Measurements from ENCODE around the gene CRADD.

Gene CRADD

GRCh38 chr12:93819050-93819491 is 141.9 kb downstream of the CRADD start:
- DNase-seq = no peak

DNA sequence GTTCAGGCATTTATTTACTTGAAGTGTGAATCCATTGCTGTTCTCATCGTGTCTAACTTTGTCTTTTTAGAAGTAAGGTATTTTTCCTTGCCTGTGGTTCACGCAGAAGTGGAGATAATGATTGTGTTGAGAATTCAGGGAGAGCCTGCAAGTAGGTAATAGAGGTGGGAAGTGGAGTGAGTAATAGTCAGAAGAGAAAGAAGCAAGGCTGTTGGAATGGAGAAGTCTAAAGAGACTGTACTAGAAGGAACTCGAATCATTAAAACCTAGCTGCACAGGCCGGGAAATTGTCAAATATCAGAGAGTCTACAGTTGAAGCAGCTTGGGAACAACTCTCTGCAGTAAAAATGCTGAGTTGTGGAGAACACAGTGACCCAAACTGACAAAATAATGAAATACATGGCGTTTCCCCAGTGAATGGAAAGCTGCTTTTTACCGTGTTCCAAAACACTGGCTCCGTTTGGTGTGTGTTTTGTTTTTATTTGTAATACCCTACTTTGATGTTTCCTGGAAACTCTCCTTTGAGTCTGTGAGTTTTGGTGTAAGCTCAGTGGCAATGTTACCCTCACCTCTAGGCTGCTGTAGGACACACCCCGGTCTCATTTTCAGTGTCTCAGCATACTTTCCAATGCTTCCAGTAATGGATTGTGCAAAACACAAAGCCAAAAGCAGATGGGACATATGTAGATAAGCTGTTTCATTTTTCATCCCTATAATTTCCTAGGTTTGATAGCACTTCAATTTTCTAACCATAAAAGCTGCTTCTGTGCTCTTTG is 146.6 kb downstream of the CRADD start:
- DNase-seq = no peak

DNA sequence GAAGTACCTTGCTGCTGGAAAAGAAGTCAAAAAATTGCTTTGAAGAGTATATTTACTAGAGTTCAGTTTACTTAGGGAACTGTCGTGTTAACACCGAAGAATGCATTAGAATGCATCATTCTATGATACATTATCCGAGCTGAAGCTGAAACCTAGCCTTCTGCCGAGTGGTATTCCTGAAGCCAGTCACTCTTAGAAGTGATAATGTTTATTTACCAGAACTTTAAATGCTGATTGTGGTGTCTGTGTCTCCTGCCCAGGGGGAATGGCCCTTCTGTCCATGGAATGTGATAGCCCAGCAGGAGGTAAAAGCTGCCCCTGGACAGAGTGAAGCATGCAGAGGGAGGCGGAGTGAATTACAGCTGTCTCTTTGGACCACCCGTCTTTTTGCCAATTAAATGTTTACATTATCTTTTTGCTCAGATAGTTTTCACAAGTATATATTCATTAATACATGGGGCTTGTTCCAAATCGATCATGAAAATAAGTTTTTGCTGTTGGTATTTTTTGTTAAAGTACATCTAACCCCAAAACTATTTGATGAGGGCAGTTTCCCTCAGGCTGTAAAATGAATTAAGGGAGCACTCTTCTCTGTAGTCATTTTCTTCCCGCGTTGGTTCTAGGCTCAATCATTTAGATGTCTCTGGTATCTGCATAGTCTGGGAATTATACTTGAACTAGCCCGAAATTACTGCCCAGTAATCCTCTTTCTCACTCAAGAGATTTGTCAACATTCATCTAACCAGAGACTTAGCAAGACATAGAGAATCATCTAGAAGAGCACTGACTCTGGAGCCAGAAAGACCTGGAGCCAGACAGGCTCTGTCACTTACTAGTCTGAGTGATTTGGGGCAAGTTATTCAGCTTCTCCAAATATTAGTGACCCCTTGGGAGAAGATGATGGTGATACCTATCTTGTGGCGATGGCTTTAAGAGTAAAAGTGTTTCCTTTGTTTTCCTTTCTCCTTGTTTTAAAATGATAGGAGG is 147.6 kb downstream of the CRADD start:
- DNase-seq = no peak

DNA sequence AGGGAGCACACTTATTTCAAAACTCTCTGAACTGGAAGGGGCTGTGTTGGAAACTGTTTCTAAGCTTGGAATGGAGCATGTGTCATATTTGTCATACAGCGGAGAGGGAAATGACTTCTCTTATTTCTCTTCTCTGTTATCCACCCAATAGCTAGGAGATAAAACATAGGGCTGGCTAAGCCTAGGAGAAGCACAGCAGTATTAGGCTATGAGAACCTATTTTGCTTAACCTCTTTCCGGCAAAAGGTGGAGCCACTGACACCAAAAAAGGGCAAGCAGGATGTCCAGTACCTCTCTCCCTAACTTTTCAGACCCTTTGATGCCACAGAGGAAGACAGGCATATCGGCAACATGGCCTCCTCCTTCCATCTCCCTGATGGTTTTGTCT is 148.3 kb downstream of the CRADD start:
- DNase-seq = no peak

GRCh38 chr12:93825931-93826555 is 148.9 kb downstream of the CRADD start:
- no peak for DNase-seq

DNA sequence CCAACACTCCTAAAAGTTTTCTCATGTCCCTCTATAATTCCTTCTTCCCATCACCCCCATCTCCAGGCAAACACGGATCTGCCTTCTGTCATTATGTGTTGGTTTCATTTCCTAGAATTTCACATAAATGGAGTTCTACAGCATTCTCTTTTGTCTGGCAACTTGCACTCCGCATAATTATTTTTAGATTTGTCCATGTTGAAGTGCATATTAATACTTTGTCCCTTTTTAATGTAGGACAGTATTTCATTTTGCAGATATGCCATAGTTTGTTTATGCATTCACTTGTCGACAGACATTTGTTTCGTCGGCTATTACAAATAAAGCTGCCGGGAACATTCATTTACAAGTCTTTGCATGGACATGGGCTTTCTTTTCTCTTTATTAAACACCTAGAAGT is 150.0 kb downstream of the CRADD start:
- no peak for DNase-seq

- no peak for DNase-seq
Measured at GRCh38 chr12:93827669-93828068, 150.5 kb downstream of the CRADD start.

GRCh38 chr12:93829016-93829415 is 151.8 kb downstream of the CRADD start:
- no peak for DNase-seq

GRCh38 chr12:93831374-93831773 is 154.2 kb downstream of the CRADD start:
- no peak for DNase-seq

DNA sequence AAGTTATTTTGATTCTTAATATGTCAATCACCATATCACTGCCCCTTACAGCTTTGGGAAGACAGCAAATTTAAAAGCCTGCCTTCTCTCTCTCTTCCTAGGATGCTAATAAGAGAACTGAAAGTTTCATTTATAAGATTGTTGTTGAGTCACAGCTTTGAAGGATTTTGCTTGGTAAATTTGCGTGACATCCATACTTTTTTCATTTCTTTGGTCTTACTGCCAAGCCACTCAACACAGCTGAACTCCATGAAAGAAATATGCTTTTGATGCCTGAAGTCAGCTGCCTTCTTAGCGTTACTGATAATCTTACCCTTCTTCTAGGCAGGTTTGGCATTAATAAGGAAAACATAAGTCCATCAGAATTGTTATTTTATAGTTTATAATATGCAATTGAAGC is 155.0 kb downstream of the CRADD start:
- no peak for DNase-seq

GRCh38 chr12:93833946-93834345 is 156.8 kb downstream of the CRADD start:
- no peak for DNase-seq

DNA sequence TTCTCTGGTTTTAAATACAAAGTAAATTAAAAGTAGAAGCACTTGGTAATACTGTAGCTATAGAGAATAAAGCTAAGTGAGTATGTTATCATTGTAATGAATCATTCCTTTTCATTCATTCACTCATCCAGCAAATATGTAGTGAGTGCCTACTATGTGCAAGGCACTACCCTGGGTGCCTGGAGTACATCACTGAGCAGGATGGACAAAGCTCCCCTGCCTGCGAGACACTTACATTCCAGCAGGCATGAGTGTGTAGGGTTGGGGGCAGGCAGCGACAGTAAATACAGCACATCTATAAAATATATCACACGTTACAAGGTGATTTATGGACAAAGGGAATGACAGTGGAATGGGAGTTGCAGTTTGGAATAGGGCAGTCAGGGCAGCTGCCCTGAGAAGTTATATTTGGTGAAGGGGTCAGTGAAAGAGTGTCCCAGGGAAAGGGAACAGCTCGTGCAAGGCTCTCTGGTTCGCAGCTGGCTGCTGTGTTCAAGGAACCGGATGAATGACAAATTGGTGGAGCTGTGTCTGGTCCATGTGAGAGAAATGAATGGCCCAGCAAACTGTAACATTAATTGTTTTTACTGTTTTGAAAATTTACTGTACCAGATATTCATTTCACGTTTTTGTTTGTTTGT is 159.6 kb downstream of the CRADD start:
- no peak for DNase-seq

DNA sequence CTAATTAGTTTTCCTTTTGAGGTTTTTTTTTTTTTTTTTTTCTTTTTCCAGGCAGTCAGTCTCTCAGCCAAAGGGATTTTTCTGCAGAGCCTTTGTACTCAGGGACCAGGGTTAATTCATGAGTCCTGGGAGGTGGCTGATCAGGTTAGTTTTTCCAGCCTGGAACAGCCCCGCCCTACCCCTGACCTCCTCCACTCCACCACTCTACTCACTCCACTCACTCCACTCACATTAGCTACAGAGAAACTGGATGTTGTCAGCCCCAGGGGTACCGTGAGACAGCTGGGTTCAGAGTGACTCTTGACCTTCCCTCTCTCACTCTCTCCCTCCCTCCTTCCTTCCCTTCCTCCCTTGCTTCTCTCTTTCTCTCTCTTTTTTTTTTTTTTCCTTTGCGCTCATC is 161.0 kb downstream of the CRADD start:
- DNase-seq = no peak

DNA sequence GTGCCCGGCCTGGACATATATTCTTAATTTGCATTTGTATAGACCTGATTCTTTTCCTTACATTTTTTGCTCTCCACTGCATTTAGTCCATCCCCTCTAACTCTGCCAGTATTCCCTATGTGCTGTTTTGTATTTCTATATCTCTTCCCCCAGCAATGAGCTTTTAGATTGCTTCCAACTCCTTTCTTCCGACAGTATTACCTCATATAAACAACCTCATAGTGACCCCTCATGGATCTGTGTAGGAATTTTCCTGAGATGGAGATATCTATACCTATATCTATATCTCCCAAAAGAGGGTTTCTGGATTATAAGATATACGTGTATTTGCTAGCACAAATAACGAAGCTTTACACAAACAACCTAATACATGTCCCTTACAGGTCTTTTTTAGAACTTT is 161.9 kb downstream of the CRADD start:
- DNase-seq = no peak

GRCh38 chr12:93841671-93842070 is 164.5 kb downstream of the CRADD start:
- no peak for DNase-seq

- no peak for DNase-seq
Measured at GRCh38 chr12:93844164-93844784, 167.1 kb downstream of the CRADD start.

GRCh38 chr12:93846936-93847516 is 169.9 kb downstream of the CRADD start:
- DNase-seq = no peak

- no peak for DNase-seq
Measured at GRCh38 chr12:93847517-93848474, 170.6 kb downstream of the CRADD start.

DNA sequence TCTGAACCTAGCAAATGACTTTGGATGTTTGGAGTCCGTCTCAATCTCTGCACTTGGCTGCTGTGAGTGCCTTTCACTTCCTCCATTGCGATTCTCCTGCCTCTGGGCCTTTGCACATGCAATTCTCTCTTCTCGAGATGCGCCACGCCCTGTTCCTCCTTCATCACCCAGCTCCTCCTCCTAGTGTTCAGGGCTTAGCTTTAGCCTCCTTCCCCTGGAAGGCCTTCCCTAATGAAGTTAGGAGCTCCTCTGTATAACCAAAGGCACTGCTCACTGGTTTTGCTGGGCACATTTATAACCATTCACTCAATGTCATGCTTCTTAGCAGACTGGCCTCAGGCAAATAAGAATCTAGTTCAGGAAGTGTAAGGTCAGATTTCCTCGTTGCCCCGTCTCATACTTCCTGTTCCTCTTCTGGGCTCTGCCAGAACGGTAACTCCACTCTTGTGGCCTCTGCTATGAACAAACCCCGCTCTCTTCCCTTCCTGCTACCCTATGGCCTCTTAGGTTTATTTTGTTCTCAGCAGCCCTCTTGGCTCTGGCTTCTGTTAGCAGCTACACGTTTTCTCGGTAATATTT is 171.4 kb downstream of the CRADD start:
- DNase-seq = no peak

DNA sequence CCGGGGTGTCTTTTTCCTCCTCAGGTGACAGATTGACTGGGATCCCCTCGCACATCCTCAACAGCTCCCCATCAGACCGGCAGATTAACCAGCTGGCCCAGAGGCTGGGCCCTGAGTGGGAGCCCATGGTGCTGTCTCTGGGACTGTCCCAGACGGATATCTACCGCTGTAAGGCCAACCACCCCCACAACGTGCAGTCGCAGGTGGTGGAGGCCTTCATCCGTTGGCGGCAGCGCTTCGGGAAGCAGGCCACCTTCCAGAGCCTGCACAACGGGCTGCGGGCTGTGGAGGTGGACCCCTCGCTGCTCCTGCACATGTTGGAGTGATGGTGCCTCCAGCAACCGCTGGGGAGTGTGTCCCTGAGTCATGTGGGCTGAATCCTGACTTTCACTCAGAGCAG is 172.8 kb downstream of the CRADD start:
- no peak for DNase-seq
